Measurements from ENCODE around the gene CEP131.

GRCh38 chr17:81231766-81232581, 9.2 kb upstream of the CEP131 start:
- no peak for TF ChIP-seq MYC (IDR thresholded peaks at IDR 0.05; ENCODE audit: low read depth, low read length)
- TF ChIP-seq, protein P1, sequence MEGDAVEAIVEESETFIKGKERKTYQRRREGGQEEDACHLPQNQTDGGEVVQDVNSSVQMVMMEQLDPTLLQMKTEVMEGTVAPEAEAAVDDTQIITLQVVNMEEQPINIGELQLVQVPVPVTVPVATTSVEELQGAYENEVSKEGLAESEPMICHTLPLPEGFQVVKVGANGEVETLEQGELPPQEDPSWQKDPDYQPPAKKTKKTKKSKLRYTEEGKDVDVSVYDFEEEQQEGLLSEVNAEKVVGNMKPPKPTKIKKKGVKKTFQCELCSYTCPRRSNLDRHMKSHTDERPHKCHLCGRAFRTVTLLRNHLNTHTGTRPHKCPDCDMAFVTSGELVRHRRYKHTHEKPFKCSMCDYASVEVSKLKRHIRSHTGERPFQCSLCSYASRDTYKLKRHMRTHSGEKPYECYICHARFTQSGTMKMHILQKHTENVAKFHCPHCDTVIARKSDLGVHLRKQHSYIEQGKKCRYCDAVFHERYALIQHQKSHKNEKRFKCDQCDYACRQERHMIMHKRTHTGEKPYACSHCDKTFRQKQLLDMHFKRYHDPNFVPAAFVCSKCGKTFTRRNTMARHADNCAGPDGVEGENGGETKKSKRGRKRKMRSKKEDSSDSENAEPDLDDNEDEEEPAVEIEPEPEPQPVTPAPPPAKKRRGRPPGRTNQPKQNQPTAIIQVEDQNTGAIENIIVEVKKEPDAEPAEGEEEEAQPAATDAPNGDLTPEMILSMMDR (IDR thresholded peaks at IDR 0.05; ENCODE audit: extremely low read depth in 1 of 2, insufficient read depth in 1 of 2, low read depth in 1 of 2, low read length in 2 of 2), result no peak
- no peak for TF ChIP-seq POLR2A (IDR thresholded peaks at IDR 0.05; ENCODE audit: low read depth, low read length)
- TF ChIP-seq MAX (IDR thresholded peaks at IDR 0.05; ENCODE audit: insufficient read depth, insufficient read length), result no peak
- TF ChIP-seq EZH2 (IDR thresholded peaks at IDR 0.05; ENCODE audit: borderline replicate concordance, low read depth, low read length, severe bottlenecking), result no peak
- TF ChIP-seq POLR2AphosphoS5 (IDR thresholded peaks at IDR 0.05; ENCODE audit: insufficient read depth, low read depth, low read length), result no peak
- no peak for TF ChIP-seq FOS (IDR thresholded peaks at IDR 0.05; ENCODE audit: borderline replicate concordance, insufficient read depth, low read length)
- TF ChIP-seq JUN (IDR thresholded peaks at IDR 0.05; ENCODE audit: borderline replicate concordance, insufficient read depth, insufficient read length, low read depth), result no peak
- TF ChIP-seq GATA2 (IDR thresholded peaks at IDR 0.05; ENCODE audit: insufficient read depth, insufficient read length, low read depth, low read length), result no peak
